Pons (tissue), 1 donor: ENCODE measurements around the gene NR1D1.
"Not testable (repeated sequence)": the region's sequence is repeated elsewhere in the genome, so short reads cannot be mapped to it uniquely, and the experiment has no call there.

Source experiments
- DNase-seq: peaks from one replicate; pipeline ENCODE4 v3.0.0-alpha.2; 2016; ENCODE audit warnings: low spot score

NR1D1 gene

GRCh38 chr17:40100419-40100668 is at the start of gene NR1D1:
Gene NR1D1, minus strand, starts transcription at chr17:40100589. Its CDS starts 495 bp downstream, at chr17:40100094.
- no peak for DNase-seq

- DNase-seq, result no peak
These were observed 48.1 kb upstream of the NR1D1 start for GRCh38 chr17:40148527-40148926.

GRCh38 chr17:40145476-40145875 is 45.1 kb upstream of the NR1D1 start:
- no peak for DNase-seq

- DNase-seq, result not testable (repeated sequence)
These were observed 42.8 kb upstream of the NR1D1 start for GRCh38 chr17:40143166-40143565.

- no peak for DNase-seq
These were observed 39.2 kb upstream of the NR1D1 start for GRCh38 chr17:40139566-40140058.

GRCh38 chr17:40135817-40136216 is 35.4 kb upstream of the NR1D1 start:
- no peak for DNase-seq

DNA sequence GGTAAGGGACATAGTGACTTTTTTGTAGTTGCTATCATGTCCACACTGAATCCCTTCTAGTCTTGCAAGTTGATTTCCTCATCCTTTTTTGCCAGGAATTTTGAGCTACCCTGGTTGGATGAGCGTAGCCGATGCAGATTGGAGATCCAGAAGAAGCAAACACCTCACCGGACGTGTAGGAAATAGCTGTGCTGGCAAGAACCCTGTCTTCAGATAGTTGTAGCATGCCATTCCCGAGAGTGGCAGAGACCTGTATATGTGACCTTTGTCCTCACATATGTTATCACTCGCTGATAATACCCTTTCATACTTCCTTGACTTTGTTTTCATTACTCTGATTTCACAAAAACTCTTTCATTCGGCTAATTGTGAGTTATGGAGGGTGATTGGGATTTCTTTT is 33.8 kb upstream of the NR1D1 start:
- no peak for DNase-seq

GRCh38 chr17:40130352-40131042 is 30.1 kb upstream of the NR1D1 start:
- DNase-seq, result peak; percentile 66

DNA sequence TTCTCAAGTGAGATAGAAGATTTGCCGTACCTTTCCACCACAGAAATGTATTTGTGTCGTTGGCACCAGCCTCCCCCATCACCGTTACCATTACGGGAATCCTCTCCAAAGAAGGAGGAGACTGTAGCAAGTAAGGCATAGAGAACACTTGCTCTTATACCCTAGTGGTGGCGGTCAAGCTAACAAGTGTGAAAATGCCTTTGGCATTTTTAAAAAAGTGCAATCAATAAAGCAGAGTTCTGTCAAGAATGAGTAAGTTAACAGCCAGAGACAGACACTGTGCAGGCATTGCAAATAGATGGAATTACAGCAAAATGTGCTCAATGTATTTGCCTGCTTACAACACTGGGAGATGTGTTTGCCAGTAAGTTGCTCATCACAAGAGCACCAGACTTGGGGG is 29.1 kb upstream of the NR1D1 start:
- no peak for DNase-seq

DNA sequence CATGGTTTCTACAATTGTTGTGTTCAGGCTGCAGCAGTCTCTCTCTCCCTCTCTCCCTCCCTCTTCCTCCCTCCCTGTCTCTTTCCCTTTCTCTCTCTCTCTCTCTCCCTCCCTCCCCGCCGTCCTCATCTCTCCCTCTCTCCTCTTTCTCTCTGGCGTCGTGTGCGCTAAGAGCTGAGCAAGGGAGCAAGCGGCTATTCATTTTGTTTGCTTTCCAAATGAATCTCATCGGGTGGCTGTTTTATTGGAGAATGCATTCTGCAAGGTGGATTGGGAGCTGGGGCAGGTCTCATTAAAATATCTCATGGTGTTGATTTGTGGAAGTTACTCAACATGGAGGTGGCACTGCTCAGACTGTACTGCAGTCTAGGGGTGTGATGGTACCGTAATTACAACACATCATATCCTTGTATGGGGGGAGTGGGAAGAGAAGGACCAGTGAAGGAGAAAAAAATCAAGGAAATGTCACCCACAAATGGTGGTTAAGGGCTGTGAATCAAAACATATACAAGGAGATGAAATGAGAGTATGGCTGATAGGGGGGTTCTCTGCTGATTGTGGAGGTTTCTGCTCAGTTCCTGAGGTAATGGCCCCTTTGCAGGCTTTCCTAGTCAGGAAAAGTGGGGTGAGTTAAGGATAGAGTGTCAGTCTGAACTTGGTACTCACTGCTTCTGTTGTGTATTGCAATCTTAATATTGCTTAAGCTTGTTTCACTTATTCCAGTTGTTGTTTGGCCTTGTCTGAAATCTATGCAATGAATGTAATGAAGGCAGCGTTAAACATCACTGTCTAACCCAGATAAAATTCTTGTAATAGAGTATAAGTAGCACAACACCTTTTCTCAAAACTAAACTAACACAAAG is 24.1 kb upstream of the NR1D1 start:
- DNase-seq, result peak; percentile 52

DNA sequence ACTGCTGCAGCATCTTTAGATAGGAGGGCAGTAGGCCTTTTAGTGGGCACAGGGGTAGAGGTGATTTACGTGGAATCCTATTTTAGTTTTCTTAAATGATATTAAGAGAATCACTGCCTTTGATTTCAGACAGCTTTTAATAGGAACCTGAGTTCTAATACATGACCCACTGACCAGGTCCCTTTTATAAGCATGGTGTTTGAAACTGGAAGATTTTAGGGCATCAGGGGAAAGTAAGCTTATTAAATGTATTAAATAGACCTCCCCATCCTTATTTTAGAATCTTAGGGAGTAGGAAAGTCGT is 23.4 kb upstream of the NR1D1 start:
- peak; percentile 44 for DNase-seq

GRCh38 chr17:40122999-40123810 is 22.8 kb upstream of the NR1D1 start:
- peak; percentile 52 for DNase-seq

GRCh38 chr17:40122136-40122998 is 22.0 kb upstream of the NR1D1 start:
- no peak for DNase-seq

- peak; percentile 76 for DNase-seq
These were observed 21.1 kb upstream of the NR1D1 start, which contains the start of gene MSL1 for GRCh38 chr17:40121181-40122135. Gene MSL1, plus strand, starts transcription at chr17:40121971. Its CDS starts 642 bp downstream, at chr17:40122613.

- no peak for DNase-seq
These were observed 14.7 kb upstream of the NR1D1 start for GRCh38 chr17:40115101-40115436.

DNA sequence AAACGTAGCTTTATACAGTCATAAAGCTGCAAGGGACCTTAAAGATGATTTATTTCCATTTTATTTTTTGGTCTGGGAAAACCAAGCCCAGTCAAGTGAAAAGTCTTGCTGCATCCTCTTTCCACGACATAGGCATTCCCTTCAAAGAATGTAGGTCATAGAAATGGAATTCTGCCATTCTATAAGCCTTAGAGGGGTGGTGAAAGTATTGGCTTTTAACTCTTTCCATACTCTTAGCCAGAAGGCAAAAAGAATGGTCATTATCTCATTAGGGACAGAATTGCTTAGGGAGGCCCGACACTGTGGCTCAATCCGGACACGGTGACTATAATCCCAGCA is 13.5 kb upstream of the NR1D1 start:
- DNase-seq, result no peak

DNA sequence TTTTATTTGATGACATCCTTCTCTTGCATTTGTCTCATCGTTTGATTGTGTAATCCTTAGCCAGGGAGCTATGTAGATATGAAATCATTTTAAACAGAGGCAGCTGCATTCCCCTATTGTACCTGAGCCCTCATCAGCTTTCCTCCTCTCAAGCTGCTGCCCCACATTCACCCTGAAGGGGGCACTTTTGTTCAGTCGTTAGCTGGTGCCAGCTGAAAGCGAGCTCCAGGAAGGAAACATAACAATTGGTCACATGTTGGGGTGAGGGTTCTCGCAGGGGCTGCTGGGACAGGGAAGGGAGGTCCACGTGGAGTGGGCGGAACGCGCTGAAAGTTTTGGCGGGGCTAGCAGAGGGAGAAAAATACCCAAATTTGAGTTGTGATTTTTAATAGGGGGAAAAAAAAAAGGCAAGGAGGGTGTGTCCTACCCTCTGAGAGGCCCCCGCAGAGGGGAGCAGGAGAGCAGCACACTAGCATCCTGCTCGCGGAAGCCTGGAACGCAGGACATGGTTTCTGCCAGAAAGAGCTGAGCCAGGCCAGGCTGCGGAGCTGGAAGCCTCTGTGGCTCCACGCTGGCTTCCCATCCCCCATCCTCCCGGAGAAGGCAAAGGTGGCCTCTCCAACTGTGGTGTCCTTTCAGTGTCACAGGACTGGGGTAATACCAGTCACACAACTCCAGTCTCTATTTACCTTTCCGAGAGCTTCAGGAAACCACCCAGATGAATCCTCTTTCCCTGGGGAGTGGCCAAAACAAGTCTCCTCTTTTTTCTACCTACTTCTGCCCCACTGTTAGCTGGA is 12.9 kb upstream of the NR1D1 start:
- peak; percentile 98 for DNase-seq

DNA sequence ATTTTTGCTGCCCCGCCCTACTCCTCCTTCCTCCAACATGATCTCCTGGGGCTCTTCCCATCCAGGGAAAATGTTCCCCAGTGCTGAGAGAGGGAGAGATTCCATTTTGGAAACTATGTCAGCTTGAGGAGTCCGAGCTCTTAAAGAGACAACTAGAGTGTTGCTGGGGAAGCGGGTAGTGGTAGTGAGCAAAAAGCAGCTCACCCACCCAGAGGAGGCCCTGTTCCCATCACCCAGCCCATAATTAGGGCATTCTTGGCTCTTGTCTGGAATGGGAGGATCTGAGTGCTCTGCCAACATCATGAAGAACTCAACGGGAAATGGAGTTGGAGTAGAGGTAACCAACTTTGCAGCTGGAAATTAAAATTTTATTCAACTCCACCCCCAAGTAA is 12.3 kb upstream of the NR1D1 start:
- DNase-seq, result no peak

DNA sequence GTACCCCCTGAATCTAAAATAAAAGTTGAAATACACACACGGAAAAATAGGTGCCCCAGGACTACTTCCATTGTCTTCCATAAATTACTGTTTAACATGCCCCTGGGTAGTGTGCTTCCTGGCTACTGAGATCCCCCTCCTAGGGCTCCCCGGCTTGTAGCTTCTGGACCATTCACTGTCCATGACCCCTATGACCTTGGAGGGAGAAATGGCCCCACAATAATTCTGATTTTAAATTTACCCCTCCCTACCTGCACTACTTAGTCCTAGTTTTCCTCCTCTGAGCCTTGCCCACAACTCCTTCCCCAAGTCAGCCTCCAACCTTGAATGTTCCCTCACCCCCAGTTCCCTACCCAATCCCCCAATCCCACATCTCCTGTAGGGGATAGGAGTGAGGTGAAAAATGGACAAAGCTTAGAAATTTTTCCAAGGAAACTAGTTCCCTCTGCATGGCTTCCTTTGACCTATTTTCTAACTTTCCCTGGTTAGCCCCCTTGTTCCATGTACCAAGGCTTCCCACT is 11.9 kb upstream of the NR1D1 start:
- DNase-seq, result no peak
